NOMO-1 treated with dmso at 0.1 percent for 144 hours (cell line): ENCODE results near the gene RAP1GAP2.
"Not testable (repeated sequence)": the region's sequence is repeated elsewhere in the genome, so short reads cannot be mapped to it uniquely, and the experiment has no call there.

Experiments
- DNase-seq: peaks from one replicate; lab custom pipeline; 2025; ENCODE audit not compliant: unreplicated experiment; lab: John Stamatoyannopoulos, UW

Gene RAP1GAP2

DNA sequence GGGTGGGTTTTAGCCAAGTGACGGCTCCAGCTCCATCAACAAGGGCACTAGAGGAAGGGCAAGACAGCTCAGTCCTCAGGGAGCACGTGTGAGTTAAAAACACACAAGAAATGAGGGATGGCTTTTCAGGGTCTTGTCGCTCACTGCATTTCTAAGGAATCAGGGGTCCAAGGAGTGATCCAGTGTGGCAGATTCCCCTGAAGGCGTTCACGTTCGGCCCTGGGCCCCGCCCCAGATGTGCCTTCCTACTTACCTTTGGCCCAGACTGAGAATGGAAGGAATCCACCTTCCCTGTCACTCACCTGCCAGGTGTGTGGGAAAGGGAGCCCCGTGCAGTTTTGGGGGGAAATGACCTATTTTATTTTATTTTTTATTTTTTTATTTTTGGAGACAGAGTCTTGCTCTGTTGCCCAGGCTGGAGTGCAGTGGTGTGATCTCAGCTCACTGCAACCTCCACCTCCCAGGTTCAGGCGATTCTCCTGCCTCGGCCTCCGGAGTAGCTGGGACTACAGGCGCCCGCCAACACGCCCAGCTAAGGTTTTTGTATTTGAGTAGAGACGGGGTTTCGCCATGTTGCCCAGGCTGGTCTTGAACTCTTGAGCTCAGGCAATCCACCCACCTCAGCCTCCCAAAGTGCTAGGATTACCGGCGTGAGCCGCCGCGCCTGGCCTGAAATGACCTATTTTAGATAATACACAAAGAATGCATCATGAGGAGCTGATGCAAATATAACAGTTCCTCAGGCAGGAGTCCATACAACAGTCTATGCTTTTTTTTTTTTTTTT, 195.3 kb downstream of the RAP1GAP2 start:
- DNase-seq: not testable (repeated sequence)

GRCh38 chr17:2994441-2994840, 198.2 kb downstream of the RAP1GAP2 start:
- DNase-seq: no peak

DNA sequence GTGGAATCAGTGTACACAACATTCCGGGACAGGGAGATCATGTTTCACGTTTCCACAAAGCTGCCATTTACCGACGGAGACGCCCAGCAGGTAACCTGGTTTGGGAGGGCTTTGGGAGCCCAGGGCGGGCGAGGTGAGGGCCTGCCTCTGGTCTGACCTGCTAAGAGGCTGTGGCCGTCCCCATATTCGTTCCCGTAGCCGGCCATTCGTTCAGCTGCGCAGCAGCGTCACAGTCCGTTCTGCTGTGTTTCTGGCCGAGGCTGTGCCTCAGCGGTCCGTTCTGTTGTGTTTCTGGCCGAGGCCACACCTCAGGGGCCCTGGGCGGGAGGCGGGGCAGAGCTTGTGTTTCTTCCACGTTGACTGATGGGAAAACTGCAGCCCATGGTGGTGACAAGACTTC, 199.1 kb downstream of the RAP1GAP2 start:
- no peak for DNase-seq

DNA sequence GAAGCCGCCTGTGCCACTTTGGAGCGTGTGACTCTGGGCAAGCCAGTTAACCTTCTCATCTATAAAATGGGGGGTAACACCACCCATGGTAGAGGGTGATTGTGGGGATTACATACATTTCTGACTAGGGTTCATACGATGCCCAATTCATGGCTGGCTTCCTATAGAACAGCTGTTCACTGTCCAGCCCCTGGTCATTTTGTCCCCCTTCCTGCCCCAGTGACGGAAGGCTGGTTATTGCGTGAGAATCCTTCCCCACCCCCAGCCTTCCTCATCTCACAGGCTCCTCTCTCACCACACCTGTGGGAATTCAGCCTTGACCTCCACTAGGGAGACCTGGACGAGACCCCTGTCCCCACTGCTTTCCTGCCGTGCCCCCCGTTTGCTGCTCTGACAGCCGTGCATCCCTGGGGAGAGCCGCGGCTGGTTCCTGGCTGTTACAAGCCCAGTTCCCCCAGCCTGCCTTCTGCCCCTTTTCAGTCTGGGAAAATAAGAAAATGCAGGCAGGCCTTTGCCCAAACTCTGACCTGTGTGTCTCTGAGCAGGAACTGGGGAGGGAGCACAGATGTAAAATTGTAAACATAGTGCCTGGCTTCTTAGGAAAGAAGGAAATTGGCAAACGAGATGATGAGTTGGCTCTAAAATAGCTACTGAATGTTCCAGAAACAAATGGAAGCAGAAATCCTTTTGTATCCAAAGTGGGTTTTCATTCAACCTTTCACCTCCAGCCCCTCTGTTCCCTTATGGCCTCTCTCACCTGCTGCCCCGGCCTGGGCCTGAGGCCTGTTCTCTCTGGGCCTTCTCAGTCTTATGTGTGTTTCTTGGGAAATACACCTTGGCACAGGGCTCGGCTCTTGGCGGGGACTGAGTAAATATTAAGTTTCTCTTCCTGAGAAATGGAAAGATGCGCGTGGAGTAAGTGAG, 199.9 kb downstream of the RAP1GAP2 start:
- no peak for DNase-seq

- DNase-seq: no peak
Measured at GRCh38 chr17:2996810-2997670, 200.8 kb downstream of the RAP1GAP2 start.

- not testable (repeated sequence) for DNase-seq
Measured at GRCh38 chr17:2998469-2998901, 202.2 kb downstream of the RAP1GAP2 start.

- peak; percentile 64 for DNase-seq
Measured at GRCh38 chr17:3002538-3003295, 206.5 kb downstream of the RAP1GAP2 start.

DNA sequence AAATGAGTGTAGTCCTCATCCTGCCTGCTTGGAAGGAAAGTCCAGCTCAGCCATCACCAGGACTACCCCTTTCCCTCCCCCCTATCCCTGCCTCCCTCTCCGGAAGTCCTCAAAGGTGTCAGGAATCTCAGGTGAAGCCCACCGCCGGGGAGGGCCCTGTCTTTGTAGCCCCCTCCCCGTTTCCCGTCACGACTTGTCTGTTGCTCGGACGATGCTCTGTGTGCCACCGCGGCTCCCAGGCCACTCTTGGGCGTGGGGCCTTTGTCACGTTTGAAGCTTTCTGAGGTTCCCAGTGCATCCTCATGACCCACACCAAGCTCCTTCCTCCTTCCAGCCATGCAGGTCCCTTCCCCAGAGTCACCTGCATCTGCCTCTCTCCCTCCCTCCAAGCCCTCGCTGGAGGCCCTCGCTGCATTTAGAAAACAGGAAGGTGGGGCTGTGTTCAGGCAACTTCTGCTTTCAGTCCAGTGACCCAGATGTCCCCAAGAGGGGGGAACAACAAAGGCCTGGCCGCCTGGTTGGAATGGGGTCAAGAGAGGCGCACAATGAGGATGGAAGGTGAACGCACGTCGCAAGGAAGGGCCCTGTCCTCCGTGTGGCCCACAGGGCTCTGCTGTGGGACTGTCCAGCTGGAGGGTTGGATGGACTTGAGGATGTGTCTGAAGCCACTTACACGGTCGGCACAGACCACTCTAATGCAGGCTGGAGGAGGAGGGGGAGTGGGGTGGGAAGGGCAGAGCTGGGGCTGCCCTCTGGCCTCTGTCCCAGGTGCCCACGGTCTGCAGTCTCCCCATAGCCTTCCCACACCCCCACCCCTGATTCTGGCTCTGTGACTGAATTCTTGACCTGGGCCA, 207.3 kb downstream of the RAP1GAP2 start:
- DNase-seq: peak; percentile 55

- DNase-seq: peak; percentile 15
Measured at GRCh38 chr17:3004150-3004801, 208.0 kb downstream of the RAP1GAP2 start.

DNA sequence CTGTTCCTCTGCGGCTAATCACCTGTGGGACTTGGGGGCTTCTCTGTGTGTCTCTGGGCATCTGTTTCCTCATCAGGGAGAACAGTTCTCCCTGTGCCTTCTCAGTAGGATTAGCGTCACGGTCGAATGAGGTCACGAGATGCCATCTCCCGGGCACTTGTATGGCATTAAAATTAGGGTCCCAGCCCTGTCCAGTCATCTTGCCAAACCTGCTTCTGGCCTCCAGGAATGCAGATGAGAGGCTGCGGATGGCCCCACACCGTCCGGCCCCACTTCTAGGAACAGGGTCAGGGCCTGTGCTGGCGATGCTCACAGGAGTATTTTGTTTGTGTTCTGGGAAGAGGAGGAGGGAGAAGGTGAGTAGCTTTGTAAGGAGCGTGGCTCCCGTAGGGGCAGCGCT, 208.7 kb downstream of the RAP1GAP2 start:
- no peak for DNase-seq

GRCh38 chr17:3005696-3006095, 209.5 kb downstream of the RAP1GAP2 start:
- DNase-seq: no peak

GRCh38 chr17:3006801-3007200, 210.6 kb downstream of the RAP1GAP2 start:
- DNase-seq: no peak

DNA sequence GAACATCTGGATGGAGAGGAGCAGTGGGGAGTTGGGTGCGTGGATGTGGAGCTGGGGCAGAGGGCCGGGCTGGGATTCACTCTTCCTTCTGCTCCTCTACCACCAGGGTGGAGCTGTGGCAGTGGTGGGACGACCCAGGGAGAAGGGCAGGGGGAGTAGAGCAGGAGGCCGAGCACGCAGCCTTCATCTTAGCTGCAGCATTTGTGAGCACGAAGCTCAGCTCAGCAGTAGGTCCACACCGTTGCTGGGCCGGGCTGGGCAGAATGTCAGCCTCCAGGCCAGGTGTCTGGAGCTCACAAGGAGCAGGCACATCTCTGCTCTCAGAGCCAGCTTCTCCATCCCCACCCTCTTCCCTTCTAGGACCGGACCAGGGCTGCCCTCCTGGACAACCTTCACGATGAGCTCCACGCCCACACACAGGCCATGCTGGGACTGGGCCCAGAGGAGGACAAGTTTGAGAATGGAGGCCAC, 211.4 kb downstream of the RAP1GAP2 start:
- DNase-seq: no peak

- DNase-seq: no peak
Measured at GRCh38 chr17:3008336-3009288, 212.4 kb downstream of the RAP1GAP2 start.

DNA sequence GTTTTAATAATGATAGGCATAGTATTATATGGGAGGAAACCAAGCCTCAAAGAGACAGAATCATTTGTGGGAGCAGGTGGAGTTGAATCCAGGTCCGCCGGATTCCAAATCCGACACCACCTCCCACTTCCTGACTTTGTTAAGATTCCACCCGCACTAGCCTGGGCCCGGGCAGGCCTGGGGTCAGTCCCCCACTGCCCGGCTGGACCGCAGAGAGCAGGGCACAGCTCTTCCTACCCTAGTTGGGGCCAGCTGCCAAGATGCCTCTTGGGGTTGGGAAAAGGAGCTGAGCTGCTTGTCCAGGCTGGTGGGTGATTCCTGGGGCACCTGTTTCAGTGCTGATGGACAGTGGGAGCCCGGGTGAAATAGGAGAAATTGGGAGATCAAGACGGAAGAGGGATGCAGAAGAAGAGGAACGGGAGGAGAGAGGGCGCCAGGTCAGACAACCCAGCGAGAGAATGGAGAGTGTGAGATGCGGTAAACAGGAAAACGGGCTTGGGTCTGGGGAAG, 213.2 kb downstream of the RAP1GAP2 start:
- no peak for DNase-seq

DNA sequence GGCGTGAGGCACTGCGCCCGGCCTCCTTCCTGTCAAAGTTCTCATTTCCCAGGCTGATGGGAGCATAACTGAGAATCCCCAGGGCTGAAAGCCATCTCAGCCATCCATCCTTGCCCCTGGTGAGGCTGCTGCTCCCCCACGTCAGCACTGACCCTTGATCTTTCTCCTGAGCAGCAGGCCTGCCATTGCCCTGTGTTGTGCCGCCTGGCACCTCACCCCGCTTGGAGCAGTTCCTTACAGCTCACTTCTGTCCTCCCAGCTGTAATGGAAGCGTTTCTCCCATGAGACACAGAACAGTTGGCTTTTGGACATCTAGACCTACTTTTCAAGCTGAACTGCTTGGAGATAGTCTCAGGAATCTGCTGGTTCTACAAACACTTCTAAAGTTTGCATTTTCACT, 215.7 kb downstream of the RAP1GAP2 start:
- no peak for DNase-seq

GRCh38 chr17:3012926-3013581, 216.8 kb downstream of the RAP1GAP2 start:
- DNase-seq: peak; percentile 5
